Astrocyte of the cerebellum (primary cell): ENCODE data around the gene POLD2.

Source experiments
- DNase-seq: peaks from one replicate; pipeline ENCODE4 v3.0.0-alpha.2; 2011; ENCODE audit warnings: low read depth
- H3K4me3 ChIP-seq: 2 replicates; pipeline ENCODE4 v1.5.1; 2011; ENCODE audit warnings: mild to moderate bottlenecking, low read depth, low read length, moderate library complexity
- CTCF ChIP-seq: IDR thresholded peaks from 2 replicates; pipeline ENCODE4 v1.5.1; 2012; ENCODE audit warnings: low read length, low read depth, moderate library complexity, mild to moderate bottlenecking; ENCODE audit errors: missing control alignments
- in situ Hi-C: cut with HindIII; loops from 2 replicates; pipeline ENCODE4 v1.10.0; 2017; ENCODE audit warnings: low sequenced_read_pairs

Gene POLD2

GRCh38 chr7:44064791-44065430, 58.4 kb downstream of the POLD2 start:
- no peak for DNase-seq
- in situ Hi-C loops = loop anchor here (10.0 kb wide), 1 partner anchor 130 kb away; no protein-coding TSS in a partner anchor
- no peak overlapping the region for H3K4me3 ChIP-seq
- no peak for TF ChIP-seq CTCF
